HepG2 (cell line): ENCODE data around the gene HPGD.

Source experiments
- CTCF ChIP-seq: sonication (generic); formaldehyde crosslinking; IDR thresholded peaks from 2 replicates; pipeline ENCODE4 v1.5.0; 2020; ENCODE audit warnings: mild to moderate bottlenecking, missing genetic modification reagents, moderate library complexity
- HNRNPLL ChIP-seq: fragments of 200-400 bp; formaldehyde crosslinking; IDR thresholded peaks from 2 replicates; pipeline ENCODE4 v1.6.1; 2017; ENCODE audit warnings: mild to moderate bottlenecking, low read depth, low read length; ENCODE audit not compliant: poor library complexity, severe bottlenecking
- SMARCC2 ChIP-seq: fragments of 450-650 bp; IDR thresholded peaks from 2 replicates; pipeline ENCODE4 v1.6.1; 2017; ENCODE audit warnings: antibody characterized with exemption, mild to moderate bottlenecking
- TFE3 ChIP-seq: IDR thresholded peaks from 2 replicates; pipeline ENCODE4 v1.6.1; 2016
- U2AF2 ChIP-seq: fragments of 200-400 bp; formaldehyde crosslinking; IDR thresholded peaks from 2 replicates; pipeline ENCODE4 v1.6.1; 2017; ENCODE audit warnings: low read depth, mild to moderate bottlenecking, low read length
- ZBTB8A ChIP-seq: sonication (generic); formaldehyde crosslinking; IDR thresholded peaks from 2 replicates; pipeline ENCODE4 v1.4.0; 2020; ENCODE audit warnings: mild to moderate bottlenecking, low read depth, missing genetic modification reagents, borderline replicate concordance
- ZNF121 ChIP-seq: sonication (generic); formaldehyde crosslinking; IDR thresholded peaks from 2 replicates; pipeline ENCODE4 v1.5.0; 2020; ENCODE audit warnings: mild to moderate bottlenecking, missing genetic modification reagents

- TF ChIP-seq ZBTB8A (CRISPR knock-in tag): no peak
- TF ChIP-seq ZNF121 (CRISPR knock-in tag): no peak
- TF ChIP-seq HNRNPLL: no peak
- no peak for TF ChIP-seq CTCF
- no peak for TF ChIP-seq TFE3 (CRISPR knock-in tag)
- no peak for TF ChIP-seq U2AF2
- TF ChIP-seq SMARCC2: no peak
Observed at GRCh38 chr4:174553828-174554227, 31.5 kb upstream of the HPGD start.
